Activated CD4-positive, alpha-beta T cell treated with anti-CD3 and anti-CD28 coated beads for 24 hours (primary cell): ENCODE results near the gene SAXO1.
"Not testable (repeated sequence)": the region's sequence is repeated elsewhere in the genome, so short reads cannot be mapped to it uniquely, and the experiment has no call there.

Experiments used
- DNase-seq, 2 donors: peaks; one replicate each; pipeline ENCODE4 v3.0.0-alpha.2; 2020; ENCODE audit warnings: low read depth in 2 of 2

The SAXO1 gene

GRCh38 chr9:19033015-19033414 is at the start of gene SAXO1:
SAXO1 (minus strand) TSS chr9:19033209; CDS start chr9:19032908, 301 bp downstream.
- no peak for DNase-seq

GRCh38 chr9:19074836-19075235 is 41.8 kb upstream of the SAXO1 start:
- no peak for DNase-seq

GRCh38 chr9:19074229-19074628 is 41.2 kb upstream of the SAXO1 start:
- DNase-seq: no peak

GRCh38 chr9:19057033-19057432 is 24.0 kb upstream of the SAXO1 start:
- DNase-seq: no peak

GRCh38 chr9:19050637-19051591 is 17.9 kb upstream of the SAXO1 start:
- no peak for DNase-seq

GRCh38 chr9:19049917-19050636 is 17.1 kb upstream of the SAXO1 start:
- DNase-seq: no peak

GRCh38 chr9:19048966-19049916 is 16.2 kb upstream of the SAXO1 start, which contains the start of gene RRAGA:
RRAGA (plus strand) TSS chr9:19049427; CDS start chr9:19049660, 233 bp downstream.
- DNase-seq: peak; percentile 85 to 90

- DNase-seq: no peak
Observed at GRCh38 chr9:19036611-19037010, 3.6 kb upstream of the SAXO1 start.

- no peak for DNase-seq
Observed at GRCh38 chr9:19032406-19032805, 603 bp downstream of the SAXO1 start.

- DNase-seq: no peak
Observed at GRCh38 chr9:19030899-19031298, 2.1 kb downstream of the SAXO1 start.

- peak in 1 of 2 donors; percentile 6 for DNase-seq
Observed at GRCh38 chr9:19028835-19029451, 4.1 kb downstream of the SAXO1 start.

- no peak for DNase-seq
Observed at GRCh38 chr9:19027825-19028224, 5.2 kb downstream of the SAXO1 start.

- DNase-seq: no peak
Observed at GRCh38 chr9:19026375-19026774, 6.6 kb downstream of the SAXO1 start.

- DNase-seq: no peak
Observed at GRCh38 chr9:19023078-19023477, 9.9 kb downstream of the SAXO1 start.

- DNase-seq: no peak
Observed at GRCh38 chr9:19022206-19022605, 10.8 kb downstream of the SAXO1 start.

GRCh38 chr9:19021649-19022048 is 11.4 kb downstream of the SAXO1 start:
- DNase-seq: not testable (repeated sequence)

- DNase-seq: no peak
Observed at GRCh38 chr9:19020886-19021455, 12.0 kb downstream of the SAXO1 start.

- DNase-seq: no peak
Observed at GRCh38 chr9:19018201-19018600, 14.8 kb downstream of the SAXO1 start.

GRCh38 chr9:19009391-19009965 is 23.5 kb downstream of the SAXO1 start:
- no peak for DNase-seq

- no peak for DNase-seq
Observed at GRCh38 chr9:19000133-19000532, 32.9 kb downstream of the SAXO1 start.
